ENCODE data around the gene TCF4.

The TCF4 gene

GRCh38 chr18:55314615-55315237 is 273.3 kb downstream of the TCF4 start:
- no peak for DNase-seq

GRCh38 chr18:55314031-55314430 is 274.0 kb downstream of the TCF4 start:
- no peak for DNase-seq

- DNase-seq, result no peak
These were observed 277.1 kb downstream of the TCF4 start for GRCh38 chr18:55310863-55311262.

- no peak for DNase-seq
These were observed 277.8 kb downstream of the TCF4 start for GRCh38 chr18:55310044-55310676.

GRCh38 chr18:55309249-55309648 is 278.7 kb downstream of the TCF4 start:
- no peak for DNase-seq

DNA sequence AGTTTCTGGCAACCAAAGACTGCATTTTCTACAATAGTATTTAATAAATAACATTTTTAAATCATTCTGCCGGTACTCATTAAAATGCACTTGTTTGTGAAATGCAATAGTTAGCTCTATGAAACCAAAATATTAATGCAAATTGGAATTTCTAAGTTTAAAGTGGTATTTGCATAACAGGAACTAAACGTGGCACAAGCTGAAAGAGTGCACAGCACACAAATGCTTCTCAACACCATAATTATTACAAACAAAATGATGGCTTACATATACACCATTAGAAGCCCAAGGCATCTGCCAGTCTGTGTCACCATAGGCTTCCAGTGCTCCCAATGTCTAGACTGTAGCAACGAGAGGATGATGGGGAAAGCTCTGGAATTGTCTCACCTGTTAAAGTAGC is 280.5 kb downstream of the TCF4 start:
- no peak for DNase-seq

DNA sequence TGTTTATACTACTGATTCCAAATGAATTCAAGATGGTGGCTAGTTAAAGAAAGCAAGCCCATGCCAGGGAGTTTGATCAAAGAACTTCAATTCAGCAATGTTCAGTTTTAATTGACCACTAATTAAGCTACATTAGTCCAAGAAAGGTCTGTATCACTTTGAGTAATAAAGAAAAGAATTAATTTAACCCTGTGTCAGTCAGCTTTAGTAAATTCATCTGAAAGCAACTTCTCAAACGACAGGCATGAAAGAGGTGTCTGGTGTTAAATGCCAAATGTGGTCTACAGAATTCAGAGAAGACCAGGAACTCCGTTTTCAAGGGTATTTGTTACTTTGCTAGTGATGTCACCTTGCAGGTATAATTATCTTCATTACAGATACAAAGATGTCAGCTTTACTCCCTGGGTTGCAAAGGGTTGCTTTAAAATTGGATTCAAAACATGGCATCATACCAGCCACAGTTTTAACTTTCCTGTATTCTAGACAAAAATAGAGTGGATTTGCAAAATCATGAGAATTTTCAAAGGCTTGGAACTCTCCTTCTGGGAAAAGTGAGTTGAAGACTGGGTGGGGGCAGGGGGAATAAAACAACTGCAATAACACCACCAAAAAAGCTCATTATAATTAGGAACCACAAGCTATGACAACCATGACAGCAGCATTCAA is 281.5 kb downstream of the TCF4 start:
- DNase-seq, result no peak

DNA sequence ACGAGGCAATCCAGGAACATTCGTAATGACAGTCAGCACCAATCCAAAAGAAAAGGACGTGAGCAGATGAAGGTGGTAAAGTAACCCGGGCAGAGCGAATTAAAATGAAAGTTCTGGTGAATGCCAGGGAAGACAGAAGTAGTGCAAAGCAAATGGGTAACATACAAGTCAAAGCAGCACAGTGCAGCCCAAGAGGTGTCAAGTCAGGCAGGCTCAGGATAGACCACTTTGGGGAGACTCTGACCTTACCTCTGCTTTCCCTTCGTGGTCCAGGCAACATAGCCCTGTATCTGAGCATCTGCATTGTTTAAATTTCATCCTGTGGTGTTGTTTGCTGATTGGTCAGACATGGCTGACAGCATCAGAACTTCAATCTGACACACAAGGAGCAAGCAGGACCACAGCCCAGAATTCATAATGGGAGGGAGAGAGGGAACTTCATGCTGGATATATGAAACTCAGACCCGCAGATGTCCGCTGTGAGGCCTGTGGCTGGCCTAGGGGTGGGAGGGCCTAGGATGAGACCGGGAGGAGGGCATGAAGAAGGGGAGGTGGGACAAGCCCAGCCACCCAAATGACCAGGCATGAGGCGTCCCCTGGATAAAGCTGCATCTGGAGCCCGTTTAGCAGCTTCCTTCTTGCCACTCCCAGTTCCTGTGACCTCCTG is 285.7 kb downstream of the TCF4 start:
- no peak for DNase-seq

DNA sequence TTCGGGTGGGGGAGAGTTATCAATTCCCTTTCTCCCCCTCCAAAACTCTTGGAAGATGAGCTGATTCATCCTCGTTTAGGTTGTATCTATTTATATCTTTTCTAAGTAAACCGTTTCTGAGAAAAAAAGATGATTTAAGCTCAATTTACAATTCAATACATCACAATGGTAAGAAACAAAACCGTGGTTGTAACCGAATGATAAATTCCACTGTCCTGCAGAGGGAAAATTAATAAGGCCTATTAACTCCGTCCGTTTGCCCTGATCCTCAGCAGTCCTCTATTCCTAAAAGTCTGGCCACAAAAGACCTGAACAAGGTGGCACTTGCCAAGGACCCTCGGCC is 286.2 kb downstream of the TCF4 start:
- DNase-seq, result no peak

- no peak for DNase-seq
These were observed 287.0 kb downstream of the TCF4 start for GRCh38 chr18:55300936-55301531.

DNA sequence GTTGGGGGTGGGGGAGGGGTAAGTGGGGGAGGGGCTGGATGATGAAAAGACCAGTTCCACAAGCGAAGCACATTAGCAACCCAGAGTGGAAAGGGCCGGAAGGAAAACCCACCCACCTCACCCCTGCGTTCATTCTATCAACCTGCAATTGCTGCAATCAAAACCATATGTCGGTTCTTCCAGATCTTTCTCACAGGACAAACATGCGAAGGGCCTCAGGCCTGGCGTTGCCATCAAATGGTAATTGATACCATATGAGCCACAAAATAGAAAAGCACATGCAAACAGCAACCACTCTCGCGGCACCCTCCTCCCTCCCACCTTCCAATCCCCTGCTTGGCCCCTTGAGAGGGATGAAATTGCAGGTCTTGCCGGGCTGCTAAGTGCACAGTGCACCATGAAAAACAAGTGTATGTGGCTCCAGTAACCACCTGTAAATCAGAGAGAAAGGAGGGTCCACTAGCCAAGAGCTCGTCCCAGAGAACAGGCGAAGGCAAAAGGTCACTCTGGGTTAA is 287.5 kb downstream of the TCF4 start:
- DNase-seq, result no peak

- no peak for DNase-seq
These were observed 291.2 kb downstream of the TCF4 start for GRCh38 chr18:55296778-55297177.

- no peak for DNase-seq
These were observed 291.9 kb downstream of the TCF4 start for GRCh38 chr18:55296115-55296514.

DNA sequence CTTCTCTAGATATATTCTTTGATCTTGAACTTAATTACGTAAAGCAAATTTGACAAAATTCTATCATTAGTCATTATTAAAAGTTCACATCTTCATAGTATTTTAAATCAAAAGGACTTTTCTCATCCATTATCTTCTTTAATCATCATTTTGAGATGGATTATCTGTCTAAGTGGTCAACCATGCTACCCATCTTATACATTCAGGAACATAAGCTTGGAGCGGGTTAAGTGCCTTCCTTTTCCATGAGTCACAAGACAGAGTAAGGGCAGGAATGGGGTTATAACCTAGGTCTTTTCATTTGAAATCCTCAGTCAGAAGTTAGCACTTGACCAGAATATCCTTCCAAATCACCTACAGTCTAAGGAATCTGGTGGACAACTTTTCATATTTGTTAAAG is 297.1 kb downstream of the TCF4 start:
- DNase-seq, result no peak

- no peak for DNase-seq
These were observed 298.2 kb downstream of the TCF4 start for GRCh38 chr18:55289775-55290174.

- no peak for DNase-seq
These were observed 298.9 kb downstream of the TCF4 start for GRCh38 chr18:55289048-55289447.

GRCh38 chr18:55287935-55288868 is 299.8 kb downstream of the TCF4 start:
- no peak for DNase-seq

- DNase-seq, result no peak
These were observed 300.7 kb downstream of the TCF4 start for GRCh38 chr18:55287149-55287806.

DNA sequence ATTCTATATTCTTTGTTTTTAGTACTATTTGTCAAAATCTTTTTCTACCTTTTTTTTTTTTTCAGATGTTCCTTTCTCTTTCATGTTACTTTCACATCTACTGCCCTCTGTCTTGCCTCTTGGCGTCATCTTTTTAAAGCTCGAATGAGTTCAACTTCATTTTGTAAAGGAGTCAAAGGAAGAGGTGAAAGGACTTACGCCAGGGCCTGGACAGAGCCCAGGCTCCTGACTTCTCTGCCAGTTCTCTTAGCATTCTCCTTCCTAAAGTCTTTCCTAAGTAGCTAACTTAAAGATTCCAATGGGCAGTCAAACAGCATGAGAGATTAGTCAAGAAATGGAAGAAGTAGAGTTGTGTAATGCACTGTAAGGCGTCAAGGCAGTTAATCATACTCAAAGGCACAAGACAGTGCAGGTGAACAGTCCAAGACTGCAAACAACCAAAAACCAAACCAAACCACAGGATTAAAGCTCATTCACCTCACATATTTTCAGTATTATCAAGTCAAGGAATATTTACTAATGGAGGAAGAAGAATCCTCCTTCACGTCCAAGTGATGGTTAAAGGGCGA is 301.7 kb downstream of the TCF4 start:
- no peak for DNase-seq

DNA sequence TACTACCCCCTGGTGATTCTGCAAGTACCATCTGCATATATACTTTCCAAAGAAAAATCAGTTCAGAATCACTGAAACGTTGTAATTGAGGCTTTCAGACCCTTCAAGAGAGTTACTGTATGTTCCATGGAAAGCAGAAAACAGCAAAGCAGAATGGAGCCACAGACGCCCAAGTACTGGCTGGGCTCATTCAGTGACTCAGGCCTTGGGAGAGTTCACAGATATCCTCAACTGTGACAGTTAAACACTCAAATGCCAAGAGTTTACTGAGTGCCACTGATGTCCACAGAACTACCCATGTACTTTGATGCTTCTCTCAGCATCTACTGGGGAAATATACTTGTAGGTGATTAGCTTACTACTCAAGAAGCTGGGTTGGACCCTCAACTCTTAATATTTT is 303.4 kb downstream of the TCF4 start:
- DNase-seq, result no peak

DNA sequence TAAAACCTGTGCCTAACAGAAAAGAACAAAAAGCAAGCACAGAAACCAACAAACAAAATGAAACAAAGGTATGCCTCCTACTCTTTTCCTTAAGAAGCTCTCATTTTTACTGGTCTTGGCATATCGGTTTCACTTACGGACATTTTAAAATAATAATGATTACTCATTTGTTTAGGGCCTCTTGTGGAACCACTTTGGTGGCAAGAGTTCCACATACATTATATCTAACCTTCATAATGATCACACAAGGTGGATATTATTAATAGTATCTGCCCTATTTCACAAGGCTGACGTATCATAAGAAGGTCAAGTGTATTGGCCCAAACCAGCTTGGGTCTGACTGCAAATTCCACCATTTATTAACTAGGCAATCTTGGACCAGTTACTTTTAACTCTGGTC is 304.7 kb downstream of the TCF4 start:
- DNase-seq, result no peak
